Osteocyte (in vitro differentiated cells): ENCODE results near the gene METAP1D. TPM values are rescaled to one million over a fixed set of nuclear protein-coding genes. Genes with fewer than 3 reads are reported as not detected.

Source experiments
- DNase-seq: peaks from one replicate; pipeline ENCODE4 v3.0.0; 2021; ENCODE audit warnings: mixed read lengths; ENCODE audit not compliant: unreplicated experiment; ENCODE audit errors: extremely low spot score
- H3K27ac Mint-ChIP-seq: one replicate; pipeline ENCODE4 v1.8.0; 2021; ENCODE audit warnings: mild to moderate bottlenecking, mixed read lengths; ENCODE audit not compliant: unreplicated experiment
- H3K27me3 Mint-ChIP-seq: one replicate; pipeline ENCODE4 v1.8.0; 2021; ENCODE audit warnings: mixed read lengths; ENCODE audit not compliant: unreplicated experiment
- H3K36me3 Mint-ChIP-seq: one replicate; pipeline ENCODE4 v1.8.0; 2021; ENCODE audit warnings: mixed read lengths; ENCODE audit not compliant: unreplicated experiment
- H3K4me1 Mint-ChIP-seq: one replicate; pipeline ENCODE4 v1.8.0; 2021; ENCODE audit warnings: mixed read lengths; ENCODE audit not compliant: unreplicated experiment
- H3K4me3 Mint-ChIP-seq: one replicate; pipeline ENCODE4 v1.8.0; 2021; ENCODE audit warnings: mild to moderate bottlenecking, moderate library complexity, mixed read lengths; ENCODE audit not compliant: unreplicated experiment
- H3K9me3 Mint-ChIP-seq: one replicate; pipeline ENCODE4 v1.8.0; 2021; ENCODE audit warnings: mixed read lengths; ENCODE audit not compliant: unreplicated experiment
- CTCF ChIP-seq: fragments of 200-600 bp; sonication (generic); IDR thresholded peaks from 2 replicates; pipeline ENCODE4 v1.5.0; 2021; ENCODE audit warnings: antibody characterized with exemption, mild to moderate bottlenecking, moderate library complexity
- total RNA-seq: library from RNA; stranded (reverse); gene quantifications from 2 replicates; pipeline ENCODE4 v1.2.1, GENCODE V29; 2021

Gene METAP1D
- total RNA-seq, 1 donor from 2014 or later: 8.5 TPM

GRCh38 chr2:172079416-172079815, 79.7 kb downstream of the METAP1D start:
- TF ChIP-seq CTCF: no peak
- no peak overlapping the region for H3K4me3 Mint-ChIP-seq
- no peaks in the 10 kb centered on the region for H3K9me3 Mint-ChIP-seq
- peaks cover 4% of the 10 kb centered on the region for H3K36me3 Mint-ChIP-seq
- no peak for DNase-seq
- no peaks in the 10 kb centered on the region for H3K27me3 Mint-ChIP-seq
- H3K4me1 Mint-ChIP-seq: peaks cover 31% of the 10 kb centered on the region
- H3K27ac Mint-ChIP-seq: no peak overlapping the region

GRCh38 chr2:172079838-172080640, 80.3 kb downstream of the METAP1D start:
- Mint-ChIP-seq H3K27me3 (no peaks in the 10 kb centered on the region), H3K4me3 (no peak overlapping the region)

GRCh38 chr2:172080641-172081220, 81.0 kb downstream of the METAP1D start:
- no peak for TF ChIP-seq CTCF
- DNase-seq: no peak
- Mint-ChIP-seq H3K36me3 (peaks cover 4% of the 10 kb centered on the region), H3K27me3 (no peaks in the 10 kb centered on the region), H3K27ac (no peak overlapping the region), H3K4me3 (no peak overlapping the region), H3K9me3 (no peaks in the 10 kb centered on the region), H3K4me1 (peaks cover 31% of the 10 kb centered on the region)

More at GRCh38 chr2:172079838-172080640, 80.3 kb downstream of the METAP1D start:
- Mint-ChIP-seq H3K27ac (no peak overlapping the region), H3K9me3 (no peaks in the 10 kb centered on the region), H3K36me3 (peaks cover 4% of the 10 kb centered on the region), H3K4me1 (peaks cover 31% of the 10 kb centered on the region)
- TF ChIP-seq CTCF: no peak
- DNase-seq: no peak

- DNase-seq: no peak
- Mint-ChIP-seq H3K4me1 (peaks cover 31% of the 10 kb centered on the region), H3K36me3 (peaks cover 4% of the 10 kb centered on the region)
These were observed 81.7 kb downstream of the METAP1D start for GRCh38 chr2:172081221-172082022.

More at GRCh38 chr2:172081221-172082022, 81.7 kb downstream of the METAP1D start:
- Mint-ChIP-seq H3K27ac (no peak overlapping the region), H3K4me3 (no peak overlapping the region), H3K9me3 (no peaks in the 10 kb centered on the region), H3K27me3 (no peaks in the 10 kb centered on the region)
- TF ChIP-seq CTCF: no peak
